Activated CD4-positive, alpha-beta T cell treated with anti-CD3 and anti-CD28 coated beads for 4 hours (primary cell): ENCODE results near the gene EPHA1.

Experiments used
- DNase-seq, 2 donors: peaks; one replicate each; pipeline ENCODE4 v3.0.0-alpha.2; 2020

Gene EPHA1

GRCh38 chr7:143368387-143368786 is 40.3 kb downstream of the EPHA1 start:
- no peak for DNase-seq

GRCh38 chr7:143367972-143368371 is 40.7 kb downstream of the EPHA1 start:
- no peak for DNase-seq

GRCh38 chr7:143363016-143363937 is 45.4 kb downstream of the EPHA1 start:
- no peak for DNase-seq

GRCh38 chr7:143362131-143363015 is 46.3 kb downstream of the EPHA1 start, which contains the start of gene FAM131B:
Gene FAM131B (minus strand): TSS chr7:143362713. CDS start chr7:143362603, 110 bp downstream.
- peak; percentile 29 to 31 for DNase-seq

- no peak for DNase-seq
Observed at GRCh38 chr7:143361552-143362130, 47.0 kb downstream of the EPHA1 start.

GRCh38 chr7:143360788-143361551 is 47.7 kb downstream of the EPHA1 start:
- no peak for DNase-seq

GRCh38 chr7:143359771-143360353 is 48.8 kb downstream of the EPHA1 start:
- no peak for DNase-seq

- no peak for DNase-seq
Observed at GRCh38 chr7:143358626-143359025, 50.0 kb downstream of the EPHA1 start.

- no peak for DNase-seq
Observed at GRCh38 chr7:143356414-143357050, 52.1 kb downstream of the EPHA1 start.

GRCh38 chr7:143355450-143356385 is 52.9 kb downstream of the EPHA1 start:
- DNase-seq: no peak

GRCh38 chr7:143354965-143355364 is 53.7 kb downstream of the EPHA1 start:
- no peak for DNase-seq

- no peak for DNase-seq
Observed at GRCh38 chr7:143354376-143354775, 54.3 kb downstream of the EPHA1 start.

- no peak for DNase-seq
Observed at GRCh38 chr7:143352531-143353002, 56.1 kb downstream of the EPHA1 start.

- no peak for DNase-seq
Observed at GRCh38 chr7:143351574-143351973, 57.1 kb downstream of the EPHA1 start.

- no peak for DNase-seq
Observed at GRCh38 chr7:143351060-143351459, 57.6 kb downstream of the EPHA1 start.

GRCh38 chr7:143347950-143348349 is 60.7 kb downstream of the EPHA1 start:
- DNase-seq: no peak

GRCh38 chr7:143346018-143346417 is 62.6 kb downstream of the EPHA1 start:
- DNase-seq: no peak

- DNase-seq: peak; percentile 55 to 61
Observed at GRCh38 chr7:143345428-143345900, 63.2 kb downstream of the EPHA1 start.

- no peak for DNase-seq
Observed at GRCh38 chr7:143343596-143343995, 65.1 kb downstream of the EPHA1 start.

- DNase-seq: no peak
Observed at GRCh38 chr7:143341842-143342241, 66.8 kb downstream of the EPHA1 start.
